Inferior parietal cortex (tissue), 1 donor: Measurements from ENCODE around the gene FOXQ1.
"Not testable (repeated sequence)": the region's sequence is repeated elsewhere in the genome, so short reads cannot be mapped to it uniquely, and the experiment has no call there.

Experiments used
- DNase-seq: peaks from one replicate; pipeline ENCODE4 v3.0.0-alpha.2; 2016; ENCODE audit errors: extremely low spot score

FOXQ1 gene

GRCh38 chr6:1322156-1322555 lies 10.3 kb downstream of the FOXQ1 start:
- DNase-seq, result no peak

- DNase-seq, result no peak
Observed at GRCh38 chr6:1322696-1323219, 10.9 kb downstream of the FOXQ1 start.

- no peak for DNase-seq
Observed at GRCh38 chr6:1324936-1325335, 13.0 kb downstream of the FOXQ1 start.

- no peak for DNase-seq
Observed at GRCh38 chr6:1325461-1326309, 13.8 kb downstream of the FOXQ1 start.

- DNase-seq, result no peak
Observed at GRCh38 chr6:1326535-1327121, 14.7 kb downstream of the FOXQ1 start.

- DNase-seq, result no peak
Observed at GRCh38 chr6:1327630-1328029, 15.7 kb downstream of the FOXQ1 start.

- no peak for DNase-seq
Observed at GRCh38 chr6:1328129-1328800, 16.4 kb downstream of the FOXQ1 start.

- no peak for DNase-seq
Observed at GRCh38 chr6:1329708-1330107, 17.8 kb downstream of the FOXQ1 start.

GRCh38 chr6:1334684-1335083 lies 22.8 kb downstream of the FOXQ1 start:
- no peak for DNase-seq

- no peak for DNase-seq
Observed at GRCh38 chr6:1335367-1336037, 23.6 kb downstream of the FOXQ1 start.

- DNase-seq, result no peak
Observed at GRCh38 chr6:1336246-1336843, 24.4 kb downstream of the FOXQ1 start.

- DNase-seq, result no peak
Observed at GRCh38 chr6:1337791-1338190, 25.9 kb downstream of the FOXQ1 start.

- no peak for DNase-seq
Observed at GRCh38 chr6:1346101-1346500, 34.2 kb downstream of the FOXQ1 start.

- no peak for DNase-seq
Observed at GRCh38 chr6:1346558-1347091, 34.7 kb downstream of the FOXQ1 start.

- no peak for DNase-seq
Observed at GRCh38 chr6:1347161-1347560, 35.3 kb downstream of the FOXQ1 start.

GRCh38 chr6:1348675-1349074 lies 36.8 kb downstream of the FOXQ1 start:
- DNase-seq, result no peak

GRCh38 chr6:1349655-1350054 lies 37.8 kb downstream of the FOXQ1 start:
- DNase-seq, result no peak

GRCh38 chr6:1351381-1352008 lies 39.6 kb downstream of the FOXQ1 start:
- DNase-seq, result no peak

- DNase-seq, result not testable (repeated sequence)
Observed at GRCh38 chr6:1355068-1355467, 43.2 kb downstream of the FOXQ1 start.

- DNase-seq, result not testable (repeated sequence)
Observed at GRCh38 chr6:1361717-1362116, 49.8 kb downstream of the FOXQ1 start.

GRCh38 chr6:1362643-1363042 lies 50.7 kb downstream of the FOXQ1 start:
- DNase-seq, result no peak
